GM19328 (cell line): Measurements from ENCODE around the gene MATN1.

ENCODE experiments used
- ATAC-seq: cut with Tn5 transposase; IDR thresholded peaks from one replicate; pipeline ENCODE4 v1.9.1; 2021; ENCODE audit warnings: mild to moderate bottlenecking, moderate library complexity; ENCODE audit not compliant: unreplicated experiment

The MATN1 gene

GRCh38 chr1:30665216-30666010 lies 58.0 kb downstream of the MATN1 start:
- no peak for ATAC-seq

GRCh38 chr1:30664103-30664755 lies 59.2 kb downstream of the MATN1 start:
- ATAC-seq, result no peak

- no peak for ATAC-seq
These were observed 59.7 kb downstream of the MATN1 start for GRCh38 chr1:30663596-30664091.

GRCh38 chr1:30662291-30662840 lies 61.0 kb downstream of the MATN1 start:
- ATAC-seq, result no peak

- ATAC-seq, result no peak
These were observed 62.1 kb downstream of the MATN1 start for GRCh38 chr1:30661311-30661710.
